IMR-90 (cell line): ENCODE results near the gene GLRX3. TPM values are rescaled to one million over a fixed set of nuclear protein-coding genes. Genes with fewer than 3 reads are reported as not detected.
A peak's percentile ranks its signal among the peaks of the same experiment; 100 is the strongest.

Experiments
- ATAC-seq: fragments of 200-7000 bp; cut with Tn5 transposase; 2 replicates; pipeline ENCODE4 v1.9.1; 2020; ENCODE audit warnings: low read depth, mild to moderate bottlenecking, moderate library complexity
- BruUV-seq: library from RNA; stranded (reverse); fragments of 400-500 nt; replicated peaks from 2 replicates; lab custom pipeline; 2021; lab: Mats Ljungman, UMichigan
- CTCF ChIA-PET: fragments of 300-600 bp; formaldehyde crosslinking; extraction: SDS; loops from one replicate; lab custom pipeline; 2021; ENCODE audit warnings: antibody characterized with exemption; lab: Yijun Ruan, JAX
- POLR2A ChIA-PET: fragments of 300-600 bp; sonication (Branson Sonifier 250); formaldehyde crosslinking; loops from one replicate; lab custom pipeline; 2022; ENCODE audit warnings: antibody characterized with exemption; ENCODE audit not compliant: unreplicated experiment; lab: Charles Lee
- DNase-seq: peaks from one replicate; pipeline ENCODE4 v3.0.0; 2013
- H2AFZ ChIP-seq: replicated peaks from 2 replicates; pipeline ENCODE3; 2013; ENCODE audit warnings: low read length, mild to moderate bottlenecking; ENCODE audit not compliant: poor library complexity
- H2AK5ac ChIP-seq: 2 replicates; pipeline ENCODE4 v1.6.1; 2013; ENCODE audit warnings: low read depth, low read length, inconsistent platforms
- H2AK9ac ChIP-seq: replicated peaks from 2 replicates; pipeline ENCODE3; 2013; ENCODE audit warnings: mild to moderate bottlenecking, low read depth, low read length, moderate library complexity; ENCODE audit not compliant: poor library complexity
- H2BK120ac ChIP-seq: 2 replicates; pipeline ENCODE4 v1.6.1; 2013; ENCODE audit warnings: low read depth, low read length, inconsistent platforms
- H2BK15ac ChIP-seq: 3 replicates; pipeline ENCODE4 v1.6.1; 2013; ENCODE audit warnings: low read depth, low read length, inconsistent platforms
- H2BK20ac ChIP-seq: 2 replicates; pipeline ENCODE4 v1.6.1; 2013; ENCODE audit warnings: low read depth, mild to moderate bottlenecking, inconsistent platforms, low read length, moderate library complexity
- H2BK5ac ChIP-seq: 2 replicates; pipeline ENCODE4 v1.6.1; 2013; ENCODE audit warnings: mild to moderate bottlenecking, low read depth, low read length, inconsistent platforms; ENCODE audit not compliant: poor library complexity, severe bottlenecking
- H3K14ac ChIP-seq: replicated peaks from 2 replicates; pipeline ENCODE4 v1.6.1; 2013; ENCODE audit warnings: low read depth, low read length, inconsistent platforms
- H3K18ac ChIP-seq: 2 replicates; pipeline ENCODE4 v1.6.1; 2013; ENCODE audit warnings: low read depth, low read length, control low read depth
- H3K23ac ChIP-seq: 2 replicates; pipeline ENCODE4 v1.6.1; 2013; ENCODE audit warnings: low read depth, low read length, inconsistent platforms
- H3K27ac ChIP-seq: 2 replicates; pipeline ENCODE4 v1.5.1; 2013; ENCODE audit warnings: mild to moderate bottlenecking, control low read depth, low read length; ENCODE audit not compliant: insufficient read depth
- H3K27me3 ChIP-seq: 2 replicates; pipeline ENCODE4 v1.6.1; 2013; ENCODE audit warnings: low read length; ENCODE audit not compliant: control insufficient read depth, insufficient read depth
- H3K36me3 ChIP-seq: 2 replicates; pipeline ENCODE4 v1.6.1; 2013; ENCODE audit warnings: low read length, mixed read lengths; ENCODE audit not compliant: control insufficient read depth, insufficient read depth
- H3K4ac ChIP-seq: 2 replicates; pipeline ENCODE4 v1.6.1; 2013; ENCODE audit warnings: low read depth, low read length, inconsistent platforms
- H3K4me1 ChIP-seq: 2 replicates; pipeline ENCODE4 v1.6.1; 2013; ENCODE audit warnings: low read length, mixed read lengths; ENCODE audit not compliant: control insufficient read depth, insufficient read depth
- H3K4me2 ChIP-seq: 2 replicates; pipeline ENCODE4 v1.6.1; 2013; ENCODE audit warnings: low read depth, mild to moderate bottlenecking, control low read depth, low read length, moderate library complexity
- H3K4me3 ChIP-seq: 2 replicates; pipeline ENCODE4 v1.5.1; 2013; ENCODE audit warnings: low read depth, mild to moderate bottlenecking, control low read depth, low read length, moderate library complexity; ENCODE audit not compliant: insufficient read depth
- H3K56ac ChIP-seq: 2 replicates; pipeline ENCODE4 v1.6.1; 2013; ENCODE audit warnings: low read length, inconsistent platforms; ENCODE audit not compliant: insufficient read depth; ENCODE audit errors: extremely low read depth
- H3K79me1 ChIP-seq, 2 experiments: 2 replicates each; pipeline ENCODE4 v1.6.1; 2013; ENCODE audit warnings: low read length in 2 of 2, inconsistent platforms in 1 of 2, low read depth in 1 of 2
- H3K9ac ChIP-seq: 2 replicates; pipeline ENCODE4 v1.6.1; 2013; ENCODE audit warnings: low read depth, low read length, control low read depth
- H3K9me1 ChIP-seq: 2 replicates; pipeline ENCODE4 v1.6.1; 2013; ENCODE audit warnings: low read length, inconsistent platforms; ENCODE audit not compliant: insufficient read depth
- H3K9me3 ChIP-seq: 2 replicates; pipeline ENCODE4 v1.6.1; 2013; ENCODE audit warnings: low read length; ENCODE audit not compliant: control insufficient read depth, insufficient read depth
- H4K20me1 ChIP-seq: 2 replicates; pipeline ENCODE4 v1.6.1; 2013; ENCODE audit warnings: low read length, inconsistent platforms; ENCODE audit not compliant: insufficient read depth
- H4K5ac ChIP-seq: 2 replicates; pipeline ENCODE4 v1.6.1; 2013; ENCODE audit warnings: mild to moderate bottlenecking, low read depth, low read length, control low read depth
- H4K8ac ChIP-seq, 2 experiments: 2 replicates each; pipeline ENCODE4 v1.6.1; 2013; ENCODE audit warnings: low read depth in 2 of 2, low read length in 2 of 2, control low read depth in 1 of 2, inconsistent platforms in 1 of 2
- H4K91ac ChIP-seq: 2 replicates; pipeline ENCODE4 v1.6.1; 2013; ENCODE audit warnings: low read depth, low read length, inconsistent platforms; ENCODE audit not compliant: insufficient read depth
- MAZ ChIP-seq: IDR thresholded peaks from 2 replicates; pipeline ENCODE4 v1.6.1; 2012; ENCODE audit warnings: low read depth, mild to moderate bottlenecking, low read length, improper control_type of control experiment, moderate library complexity, borderline replicate concordance
- SMC3 ChIP-seq: fragments of 150-350 bp; IDR thresholded peaks from 2 replicates; pipeline ENCODE4 v1.6.1; 2016; ENCODE audit warnings: low read depth, mild to moderate bottlenecking, antibody characterized with exemption, low read length, moderate library complexity
- WGBS, 2 experiments: methylation state at CpG; one replicate each; pipeline versions ENCODE4 v1.1.5 to v1.1.7; 2013; ENCODE audit warnings: missing lambda C conversion rate in 2 of 2; ENCODE audit not compliant: insufficient read length in 1 of 2; ENCODE audit errors: extremely low coverage in 2 of 2; 5-methylcytosine and 5-hydroxymethylcytosine counted together
- dilution Hi-C: fragments of 300-500 bp; cut with HindIII; formaldehyde crosslinking; loops from one replicate; pipeline ENCODE4 v1.14.3; 2018; ENCODE audit warnings: low sequenced_read_pairs; ENCODE audit not compliant: unreplicated experiment
- in situ Hi-C: fragments of 300-500 bp; cut with MboI; formaldehyde crosslinking; loops from 3 replicates; pipeline ENCODE4 v1.14.3; 2019; ENCODE audit warnings: low sequenced_read_pairs, inconsistent platforms, mixed read lengths
- intact Hi-C: fragments of 100-400 bp; cut with micrococcal nuclease; formaldehyde crosslinking; loops from 2 replicates; pipeline ENCODE4 v1.10.0; 2022
- polyA plus RNA-seq, 3 experiments: library from polyadenylated mRNA; depleted of rRNA; stranded (reverse); fragments of >200 nt; gene quantifications; 2 replicates each; pipeline ENCODE4 v1.2.3, GENCODE V29; 2012; ENCODE audit warnings: low replicate concordance in 1 of 3
- total RNA-seq: library from RNA; depleted of rRNA; stranded (reverse); fragments of >200 nt; gene quantifications from 2 replicates; pipeline ENCODE4 v1.2.3, GENCODE V29; 2012

GLRX3 gene
- total and polyA plus RNA-seq, 2 of the 4 experiments (the other 2 are of a cell fraction), result 78.7 to 81.7 TPM

- no peak overlapping the region for H3K23ac ChIP-seq
- no peak for TF ChIP-seq MAZ
- TF ChIP-seq SMC3, result no peak
- peak overlapping the region; percentile 12; the same call in 1 of the 2 replicates for H2BK120ac ChIP-seq
- peak overlapping the region; percentile 73 for H3K4me2 ChIP-seq
- peak overlapping the region; percentile 84 to 93; a peak in 3 of 4 replicates for H4K8ac ChIP-seq
- peak overlapping the region; percentile 80 for H3K4me3 ChIP-seq
- H2AK9ac ChIP-seq, result peak overlapping the region; percentile 90
- peaks cover 24% of the 10 kb centered on the region for H4K20me1 ChIP-seq
- H2AK5ac ChIP-seq, result no peak overlapping the region
- no peaks in the 10 kb centered on the region for H3K36me3 ChIP-seq
- H4K5ac ChIP-seq, result peak overlapping the region; percentile 27
- H3K9me1 ChIP-seq, result peaks cover 9% of the 10 kb centered on the region; the same call in 1 of the 2 replicates
- DNase-seq (no peak), ATAC-seq (no peak; the same call in 1 of the 2 replicates)
- peak overlapping the region; percentile 86 for H3K27ac ChIP-seq
- BruUV-seq, result no TSS peak
- H3K27me3 ChIP-seq, result no peaks in the 10 kb centered on the region; the same call in 1 of the 2 replicates
- H3K9me3 ChIP-seq, result no peaks in the 10 kb centered on the region
- peak overlapping the region; percentile 80 for H3K9ac ChIP-seq
- ChIA-PET POLR2A (interaction anchor here (1.1 kb wide), 1 partner anchor 25 kb away, joined by 8 read pairs; the partner anchor contains the start of gene C10orf143), CTCF (no interaction called here)
- no peak overlapping the region; the same call in 2 of the 3 replicates for H2BK15ac ChIP-seq
- H3K4ac ChIP-seq, result peak overlapping the region; percentile 52
- H4K91ac ChIP-seq, result 0 out of 2 replicates have a peak overlapping the region, but pooled peaks have one; percentile 39
- 0% methylated on average over 1 of the region's 17 CpGs; no CpG with 5 or more reads in 1 of the 2 experiments for WGBS, 2 experiments
- H2BK5ac ChIP-seq, result peak overlapping the region; percentile 9
- H3K4me1 ChIP-seq, result peaks cover 13% of the 10 kb centered on the region
- H3K56ac ChIP-seq, result peak overlapping the region; percentile 4; the same call in 1 of the 2 replicates
- H3K14ac ChIP-seq, result 0 out of 2 replicates have a peak overlapping the region, but pooled peaks have one; percentile 86
- in situ Hi-C loops (no loop called here), dilution Hi-C loops (no loop called here), intact Hi-C loops (loop anchor here (1.0 kb wide), 1 partner anchor 24 kb away; no protein-coding TSS in a partner anchor)
- peaks cover 5 to 20% of the 10 kb centered on the region in 2 experiments; a peak in 3 of 4 replicates for H3K79me1 ChIP-seq
- no peak overlapping the region for H2BK20ac ChIP-seq
- peak overlapping the region; percentile 91 for H2AFZ ChIP-seq
- H3K18ac ChIP-seq, result no peak overlapping the region; the same call in 1 of the 2 replicates
Measured at GRCh38 chr10:130135676-130136225, 440 bp upstream of the GLRX3 start.
